Nephron progenitor cell (in vitro differentiated cells): ENCODE results near the gene HEBP1.

Experiments used
- DNase-seq: peaks from one replicate; pipeline ENCODE4 v3.0.0; 2021
- H3K27ac Mint-ChIP-seq: 2 replicates; pipeline ENCODE4 v1.8.0; 2021; ENCODE audit warnings: mild to moderate bottlenecking, moderate library complexity, mixed read lengths
- H3K27me3 Mint-ChIP-seq: 2 replicates; pipeline ENCODE4 v1.8.0; 2021; ENCODE audit warnings: mild to moderate bottlenecking, low read depth, mixed read lengths; ENCODE audit not compliant: poor library complexity
- H3K36me3 Mint-ChIP-seq: 2 replicates; pipeline ENCODE4 v1.8.0; 2021; ENCODE audit warnings: low read depth, mixed read lengths
- H3K4me1 Mint-ChIP-seq: 2 replicates; pipeline ENCODE4 v1.8.0; 2021; ENCODE audit warnings: mixed read lengths
- H3K4me3 Mint-ChIP-seq: 2 replicates; pipeline ENCODE4 v1.8.0; 2021; ENCODE audit warnings: mild to moderate bottlenecking, moderate library complexity, mixed read lengths
- H3K9me3 Mint-ChIP-seq: 2 replicates; pipeline ENCODE4 v1.8.0; 2021; ENCODE audit warnings: mild to moderate bottlenecking, moderate library complexity, mixed read lengths
- CTCF ChIP-seq: fragments of 200-600 bp; sonication (generic); IDR thresholded peaks from 2 replicates; pipeline ENCODE4 v1.5.0; 2021; ENCODE audit warnings: antibody characterized with exemption

Gene HEBP1

GRCh38 chr12:13044002-13044905 lies 44.2 kb upstream of the HEBP1 start, which contains the start of gene FAM234B:
Gene FAM234B, plus strand, starts transcription at chr12:13044381. Its CDS starts 23 bp downstream, at chr12:13044404.
- peak within 1 kb of the TSS; percentile 15 for H3K27ac Mint-ChIP-seq

GRCh38 chr12:13042666-13043230 lies 42.7 kb upstream of the HEBP1 start:
- H3K27ac Mint-ChIP-seq, result peak overlapping the region; percentile 20
- H3K27me3 Mint-ChIP-seq, result peaks cover 8% of the 10 kb centered on the region
- peaks cover 75% of the 10 kb centered on the region for H3K4me1 Mint-ChIP-seq
- H3K36me3 Mint-ChIP-seq, result no peaks in the 10 kb centered on the region
- no peak for DNase-seq
- TF ChIP-seq CTCF, result no peak
- H3K9me3 Mint-ChIP-seq, result no peaks in the 10 kb centered on the region
- peak overlapping the region; percentile 91 for H3K4me3 Mint-ChIP-seq

More at GRCh38 chr12:13044002-13044905, 44.2 kb upstream of the HEBP1 start, which contains the start of gene FAM234B:
- Mint-ChIP-seq H3K27me3 (peaks cover 6% of the 10 kb centered on the region), H3K9me3 (peaks cover 4% of the 10 kb centered on the region), H3K4me3 (peak within 1 kb of the TSS; percentile 91), H3K4me1 (peaks cover 66% of the 10 kb centered on the region), H3K36me3 (peaks cover 7% of the 10 kb centered on the region)
- peak; percentile 90 for DNase-seq
- TF ChIP-seq CTCF, result peak; percentile 11

- Mint-ChIP-seq H3K27ac (no peak overlapping the region), H3K4me3 (no peak overlapping the region), H3K9me3 (no peaks in the 10 kb centered on the region)
Measured at GRCh38 chr12:13041224-13041623, 41.2 kb upstream of the HEBP1 start.

GRCh38 chr12:13039328-13039956 lies 39.4 kb upstream of the HEBP1 start:
- Mint-ChIP-seq H3K9me3 (no peaks in the 10 kb centered on the region), H3K4me3 (no peak overlapping the region), H3K36me3 (no peaks in the 10 kb centered on the region), H3K4me1 (peaks cover 69% of the 10 kb centered on the region), H3K27me3 (peaks cover 8% of the 10 kb centered on the region), H3K27ac (no peak overlapping the region)
- no peak for DNase-seq
- TF ChIP-seq CTCF, result no peak

More at GRCh38 chr12:13041224-13041623, 41.2 kb upstream of the HEBP1 start:
- no peaks in the 10 kb centered on the region for H3K36me3 Mint-ChIP-seq
- peaks cover 79% of the 10 kb centered on the region for H3K4me1 Mint-ChIP-seq
- no peak for DNase-seq
- H3K27me3 Mint-ChIP-seq, result peaks cover 8% of the 10 kb centered on the region
- no peak for TF ChIP-seq CTCF

GRCh38 chr12:13038491-13039161 lies 38.6 kb upstream of the HEBP1 start:
- Mint-ChIP-seq H3K27me3 (peaks cover 5% of the 10 kb centered on the region), H3K4me1 (peaks cover 63% of the 10 kb centered on the region), H3K4me3 (no peak overlapping the region), H3K36me3 (no peaks in the 10 kb centered on the region), H3K9me3 (no peaks in the 10 kb centered on the region), H3K27ac (no peak overlapping the region)
- no peak for DNase-seq
- TF ChIP-seq CTCF, result no peak
